ENCODE data around the gene NABP1. TPM values are rescaled to one million over a fixed set of nuclear protein-coding genes. Genes with fewer than 3 reads are reported as not detected.

NABP1 gene
- total RNA-seq, 1 experiment from 2014 or later: 3.2 TPM

DNA sequence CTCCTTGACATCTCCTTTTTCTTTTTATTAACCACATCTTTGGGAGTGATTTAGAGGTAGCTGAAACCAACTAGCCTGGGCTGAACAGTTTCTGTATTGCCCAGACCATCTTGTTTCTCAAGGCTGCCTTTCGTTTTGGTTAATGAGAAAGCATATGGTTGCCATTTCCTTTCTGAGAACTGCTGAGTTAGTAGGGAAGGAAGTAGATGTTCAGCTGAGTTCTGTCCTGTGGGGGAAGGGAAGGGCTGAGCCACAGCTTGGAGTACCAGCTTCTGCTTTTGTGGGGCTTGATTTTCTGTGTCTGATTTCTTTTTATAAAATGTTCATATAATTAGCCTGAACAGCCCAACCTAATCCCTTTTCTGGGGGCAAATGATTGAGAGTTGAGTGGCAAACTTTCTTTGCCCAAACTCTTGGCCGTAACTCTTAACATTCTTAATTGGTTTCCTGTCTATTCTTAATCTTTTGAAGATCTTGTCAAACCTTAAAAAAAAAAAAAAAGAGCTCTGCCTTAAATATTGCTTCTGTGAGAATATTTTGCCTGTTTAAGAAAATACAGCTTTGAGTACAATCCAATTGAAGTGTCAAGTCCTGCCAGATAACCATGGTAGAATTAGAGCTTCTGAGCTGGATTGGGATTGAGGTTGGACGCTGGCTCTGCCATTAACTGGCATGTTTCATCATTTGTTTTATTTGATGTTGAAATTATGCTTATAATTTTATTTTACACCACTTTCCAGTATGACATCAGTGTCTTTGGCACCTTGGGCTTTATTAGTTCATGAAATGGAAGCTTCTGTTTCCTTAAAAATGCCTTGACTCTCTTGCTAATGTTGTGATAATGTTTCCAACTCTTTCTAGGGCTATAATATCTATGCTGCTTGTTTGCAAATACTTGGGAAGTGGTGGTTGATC lies 1.9 kb upstream of the NABP1 start:
- TF ChIP-seq, protein P1, sequence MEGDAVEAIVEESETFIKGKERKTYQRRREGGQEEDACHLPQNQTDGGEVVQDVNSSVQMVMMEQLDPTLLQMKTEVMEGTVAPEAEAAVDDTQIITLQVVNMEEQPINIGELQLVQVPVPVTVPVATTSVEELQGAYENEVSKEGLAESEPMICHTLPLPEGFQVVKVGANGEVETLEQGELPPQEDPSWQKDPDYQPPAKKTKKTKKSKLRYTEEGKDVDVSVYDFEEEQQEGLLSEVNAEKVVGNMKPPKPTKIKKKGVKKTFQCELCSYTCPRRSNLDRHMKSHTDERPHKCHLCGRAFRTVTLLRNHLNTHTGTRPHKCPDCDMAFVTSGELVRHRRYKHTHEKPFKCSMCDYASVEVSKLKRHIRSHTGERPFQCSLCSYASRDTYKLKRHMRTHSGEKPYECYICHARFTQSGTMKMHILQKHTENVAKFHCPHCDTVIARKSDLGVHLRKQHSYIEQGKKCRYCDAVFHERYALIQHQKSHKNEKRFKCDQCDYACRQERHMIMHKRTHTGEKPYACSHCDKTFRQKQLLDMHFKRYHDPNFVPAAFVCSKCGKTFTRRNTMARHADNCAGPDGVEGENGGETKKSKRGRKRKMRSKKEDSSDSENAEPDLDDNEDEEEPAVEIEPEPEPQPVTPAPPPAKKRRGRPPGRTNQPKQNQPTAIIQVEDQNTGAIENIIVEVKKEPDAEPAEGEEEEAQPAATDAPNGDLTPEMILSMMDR (conservative IDR thresholded peaks at IDR 0.05): no peak
- H3K4me1 Mint-ChIP-seq: peaks cover 9 to 12% of the 10 kb centered on the region in 2 experiments; a peak in 3 of 4 replicates
- Histone ChIP-seq H4K5ac (ENCODE audit: insufficient read length, low read depth, low read length) (no peak overlapping the region), H4K8ac (replicated peaks; ENCODE audit: insufficient read length, low read depth, low read length) (no peak overlapping the region), H3K27ac (ENCODE audit: insufficient read length, low read depth, low read length) (no peak overlapping the region), H3K4ac (ENCODE audit: low read depth, low read length) (no peak overlapping the region), H3K14ac (ENCODE audit: insufficient read depth, low read length) (no peak overlapping the region), H2BK20ac (ENCODE audit: low read depth, low read length, poor library complexity, severe bottlenecking) (no peak overlapping the region), H4K91ac (ENCODE audit: insufficient read length, low read depth, low read length) (no peak overlapping the region), H3T11ph (ENCODE audit: low read length) (no peak overlapping the region), H3K27me3 (ENCODE audit: insufficient read depth, low read length) (no peaks in the 10 kb centered on the region), H2AK5ac (ENCODE audit: insufficient read length, low read length) (no peak overlapping the region), H2AFZ (ENCODE audit: low read length) (peak overlapping the region; percentile 48), H3K23ac (ENCODE audit: insufficient read length, low read depth, low read length) (no peak overlapping the region), H3K79me2 (ENCODE audit: insufficient read depth, low read length) (no peaks in the 10 kb centered on the region), H3K23me2 (ENCODE audit: insufficient read length, low read depth, low read length, poor library complexity, severe bottlenecking) (peaks cover 12% of the 10 kb centered on the region), H4K20me1 (ENCODE audit: control insufficient read depth, insufficient read depth, insufficient read length) (no peaks in the 10 kb centered on the region), H2BK12ac (ENCODE audit: insufficient read length, low read depth, low read length) (no peak overlapping the region), H3K4me1 (ENCODE audit: insufficient read depth, low read length) (no peaks in the 10 kb centered on the region; the same call in 1 of the 2 replicates), H3K18ac (ENCODE audit: insufficient read length, low read depth, low read length) (no peak overlapping the region), H3K79me1 (ENCODE audit: insufficient read depth, low read depth, low read length, poor library complexity, severe bottlenecking) (no peaks in the 10 kb centered on the region), H2BK5ac (ENCODE audit: insufficient read length, low read length) (no peak overlapping the region), H3K9me3 (ENCODE audit: control insufficient read depth, low read depth, low read length) (no peaks in the 10 kb centered on the region), H3K56ac (ENCODE audit: insufficient read length, low read depth, low read length) (no peak overlapping the region), H2BK15ac (ENCODE audit: low read depth, low read length) (no peak overlapping the region), H3K9ac (ENCODE audit: extremely low read depth, insufficient read length, low read length) (no peak overlapping the region), H3K4me2 (ENCODE audit: insufficient read depth, insufficient read length, low read length) (no peak overlapping the region), H2BK120ac (ENCODE audit: low read depth, low read length, poor library complexity, severe bottlenecking) (no peak overlapping the region)
- peaks cover 9% of the 10 kb centered on the region for H3K27me3 Mint-ChIP-seq (ENCODE audit: low read depth)
- H3K4me3 Mint-ChIP-seq: peak overlapping the region in 1 of 2 experiments; percentile 25; a peak in 1 of 5 replicates
- H3K9me3 Mint-ChIP-seq: no peaks in the 10 kb centered on the region; a peak in 1 of 5 replicates
- H3K36me3 Mint-ChIP-seq (ENCODE audit: insufficient read depth in 1 of 3, low read depth in 3 of 3): no peaks in the 10 kb centered on the region; a peak in 1 of 7 replicates
- WGBS (ENCODE audit: extremely low coverage, insufficient read length, low lambda C conversion rate): no CpG with 5 or more reads among the region's 3 CpGs
- H3K27ac Mint-ChIP-seq: no peak overlapping the region
- DNase-seq: no peak

Measured in H9 (cell line).